GM10847 (cell line): ENCODE results near the gene GMDS.

ENCODE experiments used
- POLR2A ChIP-seq: IDR thresholded peaks from 2 replicates; pipeline ENCODE4 v1.6.1; 2011; ENCODE audit not compliant: insufficient read length; ENCODE audit errors: extremely low read depth

Gene GMDS

DNA sequence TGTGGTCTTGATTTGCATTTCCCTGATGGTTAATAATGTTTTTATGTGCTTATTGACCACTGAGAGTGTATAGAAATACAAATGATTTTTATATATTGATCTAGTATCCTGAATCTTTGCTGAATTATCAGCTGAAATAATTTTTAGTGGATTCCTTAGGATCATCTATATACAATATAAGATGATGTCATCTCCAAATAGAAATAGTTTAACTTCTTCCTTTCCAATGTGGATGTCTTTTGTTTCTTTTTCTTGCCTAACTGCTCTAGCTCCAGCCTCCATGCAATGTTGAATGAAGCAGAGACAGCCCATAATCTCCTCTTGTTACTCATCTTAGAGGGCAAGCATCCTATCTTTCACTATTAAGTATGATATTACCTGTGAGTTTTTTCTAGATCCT, 226.4 kb downstream of the GMDS start:
- TF ChIP-seq POLR2A: no peak

DNA sequence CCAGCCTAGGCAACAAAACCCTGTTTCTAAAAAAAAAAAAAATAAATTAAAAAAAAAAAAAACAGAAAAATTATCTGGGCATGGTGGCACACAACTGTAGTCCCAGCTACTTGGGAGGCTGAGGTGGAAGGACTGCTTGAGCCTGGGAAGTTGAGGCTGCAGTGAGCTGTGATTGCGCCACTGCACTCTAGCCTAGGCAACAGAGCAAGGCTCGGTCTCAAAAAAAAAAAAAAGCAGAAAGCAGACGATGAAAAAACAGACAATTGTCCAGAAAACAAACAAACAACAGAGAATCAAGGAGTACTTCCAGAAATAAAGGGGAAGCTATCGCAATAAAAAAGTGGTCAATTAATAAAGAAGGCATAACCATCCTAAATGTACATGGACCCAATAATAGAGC, 229.4 kb downstream of the GMDS start:
- no peak for TF ChIP-seq POLR2A

DNA sequence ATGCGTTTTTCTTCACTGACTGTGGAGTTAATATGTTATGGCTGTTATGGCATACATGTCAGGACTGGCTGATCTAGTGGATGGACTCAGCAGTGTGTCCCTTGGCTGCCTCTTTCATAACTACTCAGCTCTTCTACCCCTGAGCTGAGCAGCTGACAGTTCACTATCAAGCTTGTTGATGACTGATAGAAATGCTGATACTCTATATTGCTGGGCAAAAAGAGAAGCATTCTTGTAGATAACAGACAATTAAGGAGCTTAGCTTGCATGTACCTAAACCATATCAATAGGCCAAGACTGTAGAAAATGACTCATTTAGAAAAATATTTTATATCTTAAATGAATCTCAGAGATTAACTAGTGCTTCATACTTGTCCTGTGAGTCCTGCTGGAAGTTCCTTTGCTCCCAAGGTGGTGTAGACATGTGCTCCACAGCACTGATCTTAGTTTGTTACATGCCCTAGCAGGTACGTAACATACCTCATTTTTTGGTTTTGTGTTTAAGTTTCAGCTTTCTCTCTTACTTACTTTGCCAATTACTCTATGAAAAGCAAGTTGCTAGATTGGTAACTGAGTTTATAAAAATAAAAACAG, 236.9 kb downstream of the GMDS start:
- no peak for TF ChIP-seq POLR2A

DNA sequence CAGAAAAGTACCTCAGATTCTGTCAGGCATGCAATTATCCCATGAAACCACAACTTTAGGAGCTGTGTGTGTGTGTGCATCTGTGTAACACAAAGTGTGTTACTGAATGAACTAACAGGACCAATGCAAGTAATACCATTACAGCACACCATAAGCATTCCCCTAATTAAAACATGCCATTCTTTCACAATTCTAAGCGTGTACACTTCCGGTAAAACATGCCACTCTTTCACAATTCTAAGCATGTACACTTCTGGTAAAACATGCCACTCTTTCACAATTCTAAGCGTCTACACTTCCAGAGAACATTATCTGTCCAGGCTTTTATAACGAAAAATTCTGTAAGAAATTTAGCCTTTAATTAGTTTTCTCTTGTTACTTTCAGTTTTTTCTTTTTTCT, 238.2 kb downstream of the GMDS start:
- no peak for TF ChIP-seq POLR2A

- no peak for TF ChIP-seq POLR2A
These were observed 240.5 kb downstream of the GMDS start for GRCh38 chr6:2004888-2005287.

DNA sequence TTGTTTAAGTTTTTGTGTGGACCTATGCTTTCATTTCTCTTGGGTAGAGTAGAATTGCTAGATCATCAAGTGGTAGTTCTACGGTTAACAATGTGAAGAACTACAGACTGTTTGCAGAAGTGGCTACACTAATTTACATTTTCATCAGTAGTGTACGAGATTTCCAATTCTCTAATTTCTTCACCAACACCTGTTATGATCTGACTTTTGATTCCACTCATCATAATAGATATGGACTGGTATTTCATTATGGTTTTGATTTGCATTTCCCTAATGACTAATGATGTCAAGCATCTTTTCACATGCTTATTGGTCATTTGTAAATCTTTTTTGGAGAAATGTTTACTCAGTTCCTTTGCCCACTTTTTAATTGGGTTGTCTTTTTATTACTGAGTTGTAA, 244.4 kb downstream of the GMDS start:
- TF ChIP-seq POLR2A: no peak

DNA sequence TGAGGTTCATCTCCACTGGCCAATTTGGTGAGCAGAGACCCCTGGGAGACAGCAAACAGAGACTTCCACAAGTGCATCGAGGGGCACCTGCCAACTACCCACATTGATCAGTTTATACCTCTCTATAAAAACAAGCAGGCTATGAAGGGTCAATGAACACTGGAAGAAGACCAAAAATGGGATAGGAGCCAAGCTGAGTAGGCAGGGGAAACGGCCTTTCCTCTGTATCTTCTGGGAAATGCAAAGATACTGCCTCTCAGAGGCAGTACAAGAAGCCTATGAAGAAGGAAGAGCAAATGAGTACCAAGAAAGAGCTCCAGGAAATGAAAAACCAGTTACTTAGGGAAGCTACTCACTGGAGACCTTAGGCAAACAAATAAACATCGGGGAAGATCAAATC, 247.7 kb downstream of the GMDS start:
- TF ChIP-seq POLR2A: no peak

DNA sequence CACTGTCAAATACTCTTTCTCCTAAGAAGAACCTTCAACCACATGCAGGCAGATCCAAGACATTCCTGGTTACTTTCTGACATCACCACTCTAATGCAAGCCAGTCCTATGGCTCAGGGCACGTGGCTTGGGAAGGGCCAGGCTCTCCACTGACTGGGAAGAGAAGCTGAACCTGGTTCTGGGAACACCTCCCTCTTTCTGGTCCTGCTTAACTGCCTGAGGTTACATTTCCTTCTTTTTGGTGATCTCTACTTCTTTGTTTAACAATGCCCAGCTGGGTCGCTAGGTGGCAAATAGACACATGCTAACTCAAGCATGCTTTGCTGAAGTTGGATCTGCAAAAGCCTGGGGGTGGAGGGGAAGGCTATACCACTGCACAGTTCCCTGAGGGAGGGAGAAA, 249.8 kb downstream of the GMDS start:
- no peak for TF ChIP-seq POLR2A

- TF ChIP-seq POLR2A: no peak
These were observed 252.4 kb downstream of the GMDS start for GRCh38 chr6:1993042-1993441.

DNA sequence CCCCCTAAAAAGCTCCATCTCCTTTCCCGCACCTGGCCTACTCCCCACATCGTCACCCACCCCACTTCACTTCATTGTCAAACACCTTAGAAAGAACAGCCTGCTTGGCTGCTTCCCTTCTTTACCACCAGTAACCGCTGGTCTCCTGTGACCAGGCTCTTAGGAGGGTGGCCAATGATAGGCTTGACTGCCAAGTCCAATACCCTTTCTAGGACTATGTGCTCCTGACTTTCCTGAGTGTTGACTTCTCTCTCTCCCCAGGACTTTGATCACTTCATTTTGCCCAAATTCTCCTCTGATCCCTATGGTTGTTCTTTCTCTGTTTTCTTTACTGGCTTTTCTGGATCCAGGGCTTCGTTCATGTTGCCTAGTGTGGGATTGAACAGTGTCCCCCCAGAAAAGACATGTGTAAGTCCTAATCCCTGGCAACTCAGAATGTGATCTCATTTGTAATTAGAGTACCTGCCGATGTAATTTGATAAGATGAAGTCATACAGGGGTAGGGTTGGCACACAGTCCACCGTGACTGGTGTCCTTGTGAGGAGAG, 254.0 kb downstream of the GMDS start:
- TF ChIP-seq POLR2A: no peak

DNA sequence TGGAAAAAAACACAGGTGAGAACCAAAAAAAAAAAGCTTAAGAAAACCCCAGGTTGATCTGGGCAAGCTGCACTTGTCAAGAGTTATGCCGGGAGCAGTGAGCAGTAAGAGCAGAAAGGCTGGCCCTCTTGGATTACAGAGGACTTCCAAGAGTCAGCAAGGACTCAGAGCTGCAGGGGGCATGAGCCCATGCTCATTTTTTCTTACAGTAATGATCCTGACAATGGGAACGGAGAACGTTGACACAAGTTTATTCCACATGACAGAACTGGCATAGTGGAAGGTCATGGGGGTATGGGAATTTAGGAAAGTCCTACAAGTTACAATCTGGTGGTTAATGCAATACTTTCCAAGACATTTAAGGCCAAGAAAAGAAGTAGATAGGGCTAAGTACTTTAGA, 256.6 kb downstream of the GMDS start:
- TF ChIP-seq POLR2A: no peak

DNA sequence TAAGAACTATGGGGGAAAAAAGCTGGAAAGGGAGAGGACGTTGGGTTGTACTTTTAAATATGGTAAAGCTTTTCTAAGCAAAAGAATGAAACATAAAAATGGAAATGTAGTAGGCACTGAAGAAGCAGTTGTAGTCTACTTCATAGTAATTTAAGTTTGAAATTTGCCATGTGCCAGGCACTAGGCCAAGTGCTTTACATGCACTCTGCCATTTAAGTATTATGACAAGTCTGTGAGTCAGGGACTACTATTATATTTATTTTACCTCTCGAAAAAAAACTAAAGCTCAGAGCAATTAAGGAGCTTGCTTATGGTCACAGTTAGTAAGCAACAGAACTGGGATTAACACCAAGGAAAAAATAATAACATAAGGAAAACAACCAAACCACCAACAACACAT, 257.8 kb downstream of the GMDS start:
- TF ChIP-seq POLR2A: no peak

DNA sequence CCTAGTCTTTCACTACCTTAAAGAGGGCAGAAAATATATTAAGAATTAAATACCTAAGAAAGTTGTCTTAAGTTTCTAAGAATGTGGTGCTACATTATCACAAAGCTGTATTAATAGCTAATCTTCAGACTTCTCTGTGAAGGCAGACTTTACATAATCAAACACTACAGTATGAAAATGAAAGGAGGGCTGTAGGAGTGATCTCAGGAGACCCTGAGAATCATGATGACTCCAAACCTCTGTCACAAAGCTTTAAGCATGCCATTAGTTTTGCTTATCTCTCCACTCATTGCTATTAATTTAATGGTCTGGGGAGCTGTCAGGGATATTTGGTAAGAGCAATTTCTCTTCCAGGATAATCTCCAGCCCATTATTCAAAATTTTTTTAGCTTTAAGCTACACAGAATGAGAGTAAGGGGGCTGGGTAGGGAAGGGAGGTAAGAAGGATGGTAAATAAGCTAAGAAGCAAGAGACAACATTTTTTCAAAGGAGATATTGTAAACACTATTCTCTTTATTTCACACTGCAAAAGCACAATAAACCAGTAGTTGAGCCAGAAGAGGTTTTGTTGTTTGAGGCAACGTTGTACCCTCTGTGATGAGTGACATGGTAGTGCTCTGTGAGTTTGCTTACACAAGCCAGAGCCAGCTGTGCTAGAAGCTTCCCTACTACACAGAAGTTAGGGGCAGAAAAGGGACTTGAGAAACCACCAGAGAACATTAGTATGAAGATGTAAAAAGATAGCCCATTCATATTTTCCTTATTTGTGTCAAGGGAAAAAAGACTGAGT, 258.8 kb downstream of the GMDS start:
- no peak for TF ChIP-seq POLR2A

- TF ChIP-seq POLR2A: no peak
These were observed 260.9 kb downstream of the GMDS start for GRCh38 chr6:1984346-1984994.

DNA sequence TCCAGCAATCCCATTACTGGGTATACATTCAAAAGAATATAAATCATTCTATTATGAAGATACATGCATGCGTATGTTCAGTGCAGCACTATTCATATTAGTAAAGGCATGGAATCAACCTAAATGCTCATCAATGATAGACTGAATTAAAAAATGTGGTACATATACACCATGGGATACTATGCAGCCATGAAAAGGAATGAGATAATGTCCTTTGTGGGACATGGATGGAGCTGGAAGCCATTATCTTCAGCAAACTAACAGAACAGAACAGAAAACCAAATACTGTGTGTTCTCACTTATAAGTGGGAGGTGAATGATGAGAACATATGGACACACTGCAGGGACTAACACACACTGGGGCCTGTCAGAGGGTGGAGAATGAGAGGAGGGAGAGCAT, 261.6 kb downstream of the GMDS start:
- TF ChIP-seq POLR2A: no peak

- TF ChIP-seq POLR2A: no peak
These were observed 272.4 kb downstream of the GMDS start for GRCh38 chr6:1972962-1973361.
